ENCODE results near the gene PLEKHO2.

PLEKHO2 gene

DNA sequence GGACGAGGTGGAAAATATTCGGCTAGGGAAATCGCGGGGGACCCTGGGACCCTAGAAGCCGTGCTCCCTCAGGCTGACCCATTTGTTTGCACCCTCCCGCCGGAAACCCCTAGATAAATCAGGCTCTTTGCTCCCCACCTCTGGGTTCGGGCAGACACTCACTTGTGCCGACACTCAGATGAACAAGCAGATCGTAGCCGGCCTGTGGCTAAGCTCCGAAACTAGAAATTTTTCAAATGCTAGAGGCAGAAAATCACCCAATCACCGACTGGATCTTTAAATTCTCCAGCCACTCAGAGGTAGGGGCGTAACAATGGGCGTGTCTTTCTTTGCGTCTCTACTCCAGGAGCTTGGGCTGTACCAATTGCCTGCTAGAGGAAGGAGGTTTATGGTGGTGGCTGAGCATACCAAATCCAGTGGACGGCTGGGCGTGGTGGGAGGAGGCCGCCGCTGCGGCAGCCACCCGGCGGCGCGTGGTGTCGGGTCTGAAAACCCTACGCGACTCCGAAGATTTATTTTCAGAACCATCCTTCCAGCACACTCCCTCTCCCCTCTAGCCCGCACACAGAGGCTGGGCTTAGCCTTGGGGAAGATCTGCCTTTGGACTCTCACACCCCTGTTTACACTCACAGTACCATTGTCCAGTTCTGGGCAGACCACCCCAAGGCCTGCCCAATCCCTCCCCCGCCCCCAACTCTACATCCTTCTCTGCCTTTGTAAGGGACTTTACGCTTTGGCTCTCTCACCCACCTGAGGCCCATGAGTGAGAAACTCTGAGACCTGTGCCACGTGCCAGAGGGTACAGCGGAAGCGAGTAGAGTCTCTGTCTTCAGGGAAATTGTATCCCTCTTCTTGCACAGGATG, 16.1 kb upstream of the PLEKHO2 start, which contains the start of gene PIF1:
PIF1 (minus strand) TSS at position 217 of the 864 bp plus-strand sequence. CDS start 1,312 bp downstream, outside the sequence.
- DNase-seq = peak; percentile 95

DNA sequence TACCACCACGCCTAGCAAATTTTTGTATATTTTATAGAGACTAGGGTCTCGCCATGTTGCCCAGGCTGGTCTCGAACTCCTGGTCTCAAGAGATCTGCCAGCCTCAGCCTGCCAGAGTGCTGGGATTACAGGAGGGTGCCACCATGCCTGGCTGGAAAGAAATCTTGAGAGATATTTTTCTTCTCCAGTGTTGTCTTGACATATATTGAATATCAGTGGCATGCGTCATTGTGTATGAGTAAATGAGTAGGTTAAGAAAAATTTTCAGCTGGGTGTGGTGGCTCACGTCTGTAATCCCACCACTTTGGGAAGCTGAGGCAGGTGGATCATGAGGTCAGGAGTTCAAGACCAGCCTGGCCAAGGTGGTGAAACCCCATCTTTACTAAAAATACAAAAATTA, 12.7 kb upstream of the PLEKHO2 start:
- DNase-seq = no peak

GRCh38 chr15:64833690-64834089, 8.0 kb upstream of the PLEKHO2 start:
- DNase-seq = no peak

GRCh38 chr15:64836023-64836536, 5.6 kb upstream of the PLEKHO2 start:
- DNase-seq = no peak

DNA sequence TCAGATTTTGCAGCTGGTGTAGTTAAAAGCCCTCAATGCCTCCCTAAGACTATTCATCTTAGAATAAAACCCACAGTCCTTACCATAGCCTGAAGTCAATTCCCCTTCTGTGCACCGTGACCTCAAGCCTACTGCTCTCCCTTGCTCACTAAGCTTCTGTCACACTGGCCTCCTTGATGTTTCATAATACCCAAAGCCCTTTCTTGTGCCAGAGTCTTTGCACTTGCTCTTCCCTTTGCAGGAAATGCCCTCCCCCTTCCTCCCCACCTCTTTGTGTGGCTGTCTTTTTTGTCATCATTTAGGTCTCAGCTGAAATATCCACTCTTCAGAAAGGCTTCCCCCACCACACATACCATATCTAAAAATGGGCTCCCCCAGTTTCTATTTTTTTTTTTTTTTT, 4.2 kb upstream of the PLEKHO2 start:
- no peak for DNase-seq

- DNase-seq = no peak
These were observed 713 bp upstream of the PLEKHO2 start for GRCh38 chr15:64841060-64841343.

- no peak for DNase-seq
These were observed 603 bp downstream of the PLEKHO2 start for GRCh38 chr15:64842096-64842939.

- DNase-seq = no peak
These were observed 1.4 kb downstream of the PLEKHO2 start for GRCh38 chr15:64842986-64843561.

DNA sequence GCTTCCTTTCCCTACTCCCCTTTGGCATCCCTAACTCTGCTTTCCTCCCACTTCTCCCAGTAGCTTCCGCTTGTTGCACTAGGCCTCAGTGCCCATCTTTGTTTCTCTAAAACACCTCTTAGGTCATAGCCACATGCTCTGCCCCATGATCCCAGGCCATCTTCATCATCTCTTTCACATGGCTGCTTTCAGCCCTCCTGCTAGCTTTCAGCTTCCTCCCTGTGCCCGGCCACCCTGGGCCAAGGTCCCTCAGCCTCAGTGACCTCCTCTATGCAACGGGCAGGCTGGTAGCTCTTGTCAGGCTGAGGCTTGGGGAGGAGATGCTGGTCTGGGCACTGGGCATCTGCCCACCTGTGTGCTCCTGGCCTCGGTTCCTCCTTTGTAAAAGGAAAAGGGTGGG, 2.3 kb downstream of the PLEKHO2 start:
- DNase-seq = no peak

DNA sequence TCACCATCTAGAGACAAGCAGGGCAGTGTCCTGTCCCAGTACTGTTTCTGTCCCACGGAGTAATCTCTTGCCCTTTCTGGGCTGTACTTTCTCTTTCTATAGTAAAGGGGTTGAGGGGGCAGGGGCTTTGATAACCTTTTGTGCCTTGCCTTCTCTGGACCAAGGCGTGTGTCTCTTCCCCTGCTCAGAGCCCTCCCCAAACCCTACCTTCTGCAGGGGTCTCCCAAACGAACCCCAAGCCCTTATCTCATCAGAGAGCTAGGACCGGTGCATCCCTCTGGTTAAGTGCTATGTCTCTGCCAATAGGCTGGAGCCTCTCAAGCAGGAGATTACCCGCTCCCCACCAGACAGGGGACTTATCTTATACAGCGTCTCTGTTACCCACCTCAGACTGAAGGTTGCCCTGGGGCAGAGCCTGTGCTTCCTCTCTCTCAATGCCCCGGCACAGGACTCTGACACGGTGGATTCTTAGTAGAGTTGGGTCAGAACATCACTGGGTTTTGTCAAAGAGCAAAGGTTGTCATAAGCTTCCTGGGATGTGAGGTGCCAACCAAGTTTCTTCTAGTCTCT, 2.9 kb downstream of the PLEKHO2 start:
- no peak for DNase-seq

- DNase-seq = peak; percentile 62
These were observed 3.5 kb downstream of the PLEKHO2 start for GRCh38 chr15:64845183-64845611.

DNA sequence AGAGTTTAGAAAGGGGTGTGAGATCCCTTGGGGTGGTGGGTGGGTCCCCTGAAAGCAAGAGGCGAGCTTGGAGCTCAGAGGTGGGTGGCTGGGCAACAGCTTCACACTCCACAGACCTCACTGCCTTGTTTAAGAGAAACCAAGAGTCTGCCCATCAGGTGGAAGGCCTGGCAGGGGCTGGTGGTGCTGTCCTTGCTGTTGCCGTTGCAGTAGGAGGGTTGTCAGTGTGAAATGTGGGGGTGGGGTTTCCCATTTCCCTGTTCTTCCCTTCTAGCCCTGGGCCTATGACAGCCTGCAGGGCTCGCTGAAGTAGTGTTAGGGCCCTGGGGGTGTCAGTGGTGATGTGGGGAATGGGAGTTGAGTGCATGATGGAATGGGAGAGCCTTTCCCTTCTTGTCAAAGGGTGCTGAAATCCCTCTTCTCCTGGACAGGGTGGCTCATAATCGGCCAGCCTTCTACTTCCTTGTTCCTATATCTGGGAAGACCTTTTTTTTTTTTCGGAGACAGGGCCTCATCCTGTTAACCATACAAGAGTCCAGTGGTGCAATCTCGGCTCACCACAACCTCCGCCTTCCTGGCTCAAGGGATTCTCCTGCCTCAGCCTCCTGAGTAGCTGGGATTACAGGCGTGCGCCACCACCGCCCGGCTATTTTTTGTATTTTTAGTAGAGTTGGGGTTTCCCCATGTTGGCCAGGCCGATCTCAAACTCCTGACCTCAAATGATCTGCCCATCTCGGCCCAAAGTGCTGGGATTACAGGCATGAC, 4.3 kb downstream of the PLEKHO2 start:
- no peak for DNase-seq

GRCh38 chr15:64847016-64847415, 5.3 kb downstream of the PLEKHO2 start:
- no peak for DNase-seq

DNA sequence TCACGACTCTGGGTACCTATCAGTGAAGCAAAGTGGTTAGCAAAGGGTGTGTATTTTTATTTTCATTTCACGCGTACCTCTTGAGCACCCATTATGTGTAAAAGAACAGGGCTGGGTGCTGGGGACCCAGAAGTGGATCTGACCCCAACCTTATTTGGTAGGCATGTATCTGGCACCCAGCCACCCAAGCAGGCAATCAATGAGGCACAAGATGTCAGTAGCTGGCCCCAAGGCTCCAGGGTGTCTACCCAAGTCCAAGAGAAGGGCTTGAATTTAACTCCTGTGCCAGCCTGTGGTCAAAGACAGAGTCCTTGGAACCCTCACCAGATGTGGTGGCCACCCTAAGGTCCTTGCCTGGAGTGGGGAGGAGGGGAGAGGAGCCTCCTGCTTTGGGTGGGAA, 5.7 kb downstream of the PLEKHO2 start:
- DNase-seq = no peak

- no peak for DNase-seq
These were observed 6.4 kb downstream of the PLEKHO2 start for GRCh38 chr15:64847876-64848716.

DNA sequence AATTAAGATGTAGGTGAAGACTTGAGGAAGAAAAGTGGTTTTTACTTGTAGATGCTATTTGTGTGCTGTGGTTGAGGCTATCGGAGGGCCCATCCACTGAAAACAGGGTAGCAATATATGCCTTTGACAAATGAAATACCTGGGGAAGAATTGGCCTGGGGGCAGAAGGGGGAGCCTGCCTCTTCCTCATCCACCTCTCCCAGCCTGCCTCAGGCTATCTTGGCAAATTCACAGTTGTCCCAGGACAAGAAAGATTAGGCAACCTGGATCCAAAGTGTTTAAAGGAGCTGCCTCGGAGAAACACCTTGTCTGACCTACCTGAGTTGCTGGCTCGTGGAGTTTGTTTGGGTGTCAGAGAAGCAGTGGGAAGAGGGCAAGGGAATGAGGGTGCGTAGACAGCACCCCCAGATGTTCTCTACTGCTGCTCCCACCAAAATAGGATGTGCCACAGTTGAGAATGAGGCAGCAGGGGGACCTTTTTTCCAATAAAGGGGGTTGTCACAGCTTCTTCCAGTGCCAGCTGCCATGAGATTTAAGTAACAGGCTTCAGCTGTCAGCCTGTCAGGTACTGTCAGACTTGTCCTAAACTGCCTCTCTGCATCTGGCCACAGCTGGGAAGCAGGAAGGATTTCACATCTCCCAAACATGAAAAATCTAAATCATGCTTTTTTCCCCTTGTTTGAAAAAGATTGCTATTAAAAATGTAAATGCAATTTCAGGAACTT, 9.2 kb downstream of the PLEKHO2 start:
- no peak for DNase-seq

GRCh38 chr15:64851503-64851840, 9.8 kb downstream of the PLEKHO2 start:
- no peak for DNase-seq

- no peak for DNase-seq
These were observed 12.3 kb downstream of the PLEKHO2 start for GRCh38 chr15:64854041-64854440.

GRCh38 chr15:64854526-64854925, 12.8 kb downstream of the PLEKHO2 start:
- DNase-seq = no peak

GRCh38 chr15:64855205-64855975, 13.7 kb downstream of the PLEKHO2 start:
- DNase-seq = no peak
